ENCODE data around the gene ENDOD1. TPM values are rescaled to one million over a fixed set of nuclear protein-coding genes. Genes with fewer than 3 reads are reported as not detected.
A peak's percentile ranks its signal among the peaks of the same experiment; 100 is the strongest.

ENDOD1 gene
- total RNA-seq, 1 experiment from 2014 or later, result 3.3 TPM

GRCh38 chr11:95067841-95068219 lies 21.8 kb upstream of the ENDOD1 start:
- TF ChIP-seq FOXP4 (CRISPR knock-in tag; IDR thresholded peaks at IDR 0.05) (0 out of 2 replicates have a peak, but pooled peaks have one; percentile 13), FOXK1 (CRISPR knock-in tag; IDR thresholded peaks at IDR 0.05) (no peak), TEAD1 (CRISPR knock-in tag; IDR thresholded peaks at IDR 0.05) (0 out of 2 replicates have a peak, but pooled peaks have one; percentile 6), ZBTB21 (CRISPR knock-in tag; IDR thresholded peaks at IDR 0.05; ENCODE audit: borderline replicate concordance) (no peak), ZBTB43 (CRISPR knock-in tag; IDR thresholded peaks at IDR 0.05) (no peak; the same call in 1 of the 2 replicates), ATF3 (CRISPR knock-in tag; conservative IDR thresholded peaks at IDR 0.05) (no peak), NR2C2 (CRISPR knock-in tag; IDR thresholded peaks at IDR 0.05) (no peak), HMGA2 (CRISPR knock-in tag; IDR thresholded peaks at IDR 0.05) (no peak), PRRX2 (CRISPR knock-in tag; IDR thresholded peaks at IDR 0.05) (no peak), CREB1 (CRISPR knock-in tag; IDR thresholded peaks at IDR 0.05) (no peak), ZNF281 (CRISPR knock-in tag; IDR thresholded peaks at IDR 0.05) (no peak), NFE2L1 (CRISPR knock-in tag; IDR thresholded peaks at IDR 0.05) (no peak), NFYB (CRISPR knock-in tag; conservative IDR thresholded peaks at IDR 0.05; ENCODE audit: low read depth) (no peak), GRHL2 (CRISPR knock-in tag; IDR thresholded peaks at IDR 0.05; ENCODE audit: insufficient replicate concordance, severe bottlenecking) (no peak), ARID4B (CRISPR knock-in tag; IDR thresholded peaks at IDR 0.05; ENCODE audit: borderline replicate concordance) (no peak), KAT7 (CRISPR knock-in tag; IDR thresholded peaks at IDR 0.05; ENCODE audit: borderline replicate concordance) (no peak), PRDM15 (CRISPR knock-in tag; IDR thresholded peaks at IDR 0.05) (0 out of 2 replicates have a peak, but pooled peaks have one; percentile 6), SP1 (CRISPR knock-in tag; conservative IDR thresholded peaks at IDR 0.05) (no peak), PREB (CRISPR knock-in tag; IDR thresholded peaks at IDR 0.05; ENCODE audit: borderline replicate concordance) (no peak), SMAD4 (CRISPR knock-in tag; IDR thresholded peaks at IDR 0.05) (no peak), ATF1 (CRISPR knock-in tag; IDR thresholded peaks at IDR 0.05) (no peak)
- ATAC-seq (no peak), DNase-seq (ENCODE audit: low spot score) (no peak)
- ChIA-PET POLR2A (interaction anchor here (0.6 to 2.9 kb wide), 8 partner anchors 13 to 1229 kb away, joined by 4 to 19 read pairs (median 7); partner anchors contain the start of genes CWC15, ENDOD1, FAM76B and KDM4D), CTCF (interaction anchor here (0.7 to 5.1 kb wide), 12 partner anchors 22 to 722 kb away, joined by 3 to 89 read pairs (median 5); partner anchors contain the start of genes CWC15, ENDOD1, FAM76B and KDM4D)
- Mint-ChIP-seq H3K36me3 (no peaks in the 10 kb centered on the region), H3K4me3 (peak overlapping the region; percentile 86), H3K9me3 (no peaks in the 10 kb centered on the region), H3K27ac (peak overlapping the region; percentile 80), H3K27me3 (ENCODE audit: low read depth) (no peaks in the 10 kb centered on the region; the same call in 1 of the 2 replicates), H3K4me1 (peaks cover 17% of the 10 kb centered on the region)

All from WTC11 (cell line).